Immature natural killer cell (primary cell): Measurements from ENCODE around the gene TRAPPC1. TPM values are rescaled to one million over a fixed set of nuclear protein-coding genes. Genes with fewer than 3 reads are reported as not detected.

ENCODE experiments used
- DNase-seq, 3 donors: peaks; one replicate each; pipeline ENCODE4 v3.0.0; 2022; ENCODE audit warnings: mixed read lengths in 1 of 3
- H3K27ac Mint-ChIP-seq, 6 donors: one replicate each; pipeline ENCODE4 v1.8.0; 2020; ENCODE audit warnings: mixed read lengths in 6 of 6, mild to moderate bottlenecking in 5 of 6, inconsistent platforms in 4 of 6, moderate library complexity in 3 of 6
- H3K27me3 Mint-ChIP-seq, 3 donors: one replicate each; pipeline ENCODE4 v1.8.0; 2020 to 2021; ENCODE audit warnings: low read depth in 3 of 3, mild to moderate bottlenecking in 3 of 3, mixed read lengths in 3 of 3, moderate library complexity in 3 of 3, inconsistent platforms in 1 of 3
- H3K36me3 Mint-ChIP-seq, 3 donors: one replicate each; pipeline ENCODE4 v1.8.0; 2020; ENCODE audit warnings: mixed read lengths in 3 of 3, inconsistent platforms in 2 of 3, mild to moderate bottlenecking in 2 of 3
- H3K4me1 Mint-ChIP-seq, 2 donors: one replicate each; pipeline ENCODE4 v1.8.0; 2020; ENCODE audit warnings: inconsistent platforms in 2 of 2, mild to moderate bottlenecking in 2 of 2, mixed read lengths in 2 of 2, moderate library complexity in 1 of 2
- H3K4me3 Mint-ChIP-seq, 5 donors: one replicate each; pipeline ENCODE4 v1.8.0; 2020; ENCODE audit warnings: mild to moderate bottlenecking in 5 of 5, mixed read lengths in 5 of 5, inconsistent platforms in 3 of 5, moderate library complexity in 3 of 5
- H3K9me3 Mint-ChIP-seq, 6 donors: one replicate each; pipeline ENCODE4 v1.8.0; 2020; ENCODE audit warnings: mild to moderate bottlenecking in 6 of 6, mixed read lengths in 6 of 6, inconsistent platforms in 4 of 6, moderate library complexity in 3 of 6
- polyA plus RNA-seq, 3 donors: library from polyadenylated mRNA; unstranded; fragments of 300-500 nt; fragmentation: Illumina TruSeq; gene quantifications; one replicate each; pipeline ENCODE4 v1.2.3, GENCODE V29; 2021

Gene TRAPPC1
- polyA plus RNA-seq, 3 donors from 2014 or later, result 233 to 379 (median 288) TPM

DNA sequence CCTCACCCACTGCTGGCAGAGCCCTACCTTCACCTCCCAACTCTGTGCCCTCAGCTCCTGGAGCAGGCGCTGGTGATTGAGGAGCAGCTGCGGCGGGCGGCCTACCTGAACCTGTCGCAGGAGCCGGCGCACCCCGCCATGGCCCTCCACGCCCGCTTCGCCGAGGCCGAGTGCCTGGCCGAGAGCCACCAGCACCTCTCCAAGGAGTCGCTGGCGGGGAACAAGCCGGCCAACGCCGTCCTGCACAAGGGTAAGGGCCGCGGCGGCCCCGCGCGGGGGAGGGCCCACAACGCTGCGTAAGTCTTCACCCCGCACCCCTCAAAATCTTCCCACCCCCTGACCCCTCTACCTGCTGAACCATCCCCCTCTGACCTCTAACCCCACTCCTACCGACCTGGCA is 22.7 kb downstream of the TRAPPC1 start:
- Mint-ChIP-seq H3K4me1 (peaks cover 6 to 10% of the 10 kb centered on the region in 2 donors), H3K36me3 (peaks cover 19 to 49% (median 34%) of the 10 kb centered on the region in 3 donors)

DNA sequence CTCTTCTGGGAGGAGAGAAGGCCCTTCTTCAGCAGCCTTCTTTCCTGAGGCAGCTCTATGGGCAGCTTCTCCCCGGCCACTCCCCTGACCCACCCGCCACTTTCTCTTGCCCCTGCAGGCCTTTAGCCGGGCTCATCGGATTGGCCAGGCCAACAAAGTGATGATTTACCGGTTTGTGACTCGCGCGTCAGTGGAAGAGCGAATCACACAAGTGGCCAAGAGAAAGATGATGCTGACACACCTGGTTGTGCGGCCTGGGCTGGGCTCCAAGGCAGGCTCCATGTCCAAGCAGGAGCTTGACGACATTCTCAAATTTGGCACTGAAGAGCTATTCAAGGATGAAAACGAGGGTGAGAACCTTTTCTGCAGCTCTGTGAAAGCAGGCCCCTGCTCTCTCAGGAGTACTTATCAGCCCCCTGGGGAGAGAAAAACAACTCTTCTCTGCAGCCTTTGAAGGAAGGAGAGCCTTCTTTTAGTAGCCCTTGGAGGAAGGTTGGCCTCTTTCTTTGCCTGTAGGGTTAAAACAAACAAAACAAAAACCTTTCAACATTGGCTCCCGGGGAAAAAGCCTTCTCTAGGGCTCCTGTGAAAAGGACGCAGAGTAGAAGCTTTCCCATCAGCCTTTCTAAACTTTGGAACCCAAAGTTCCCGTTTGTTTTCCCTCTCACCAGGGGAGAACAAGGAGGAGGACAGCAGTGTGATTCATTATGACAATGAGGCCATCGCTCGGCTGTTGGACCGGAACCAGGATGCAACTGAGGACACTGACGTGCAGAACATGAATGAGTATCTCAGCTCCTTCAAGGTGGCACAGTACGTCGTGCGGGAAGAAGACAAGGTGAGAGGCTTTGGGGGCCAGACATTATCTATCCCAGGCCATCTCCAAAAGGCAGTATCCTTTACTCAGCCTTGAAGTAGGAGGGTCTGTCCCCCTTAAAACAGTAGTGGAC is 28.3 kb downstream of the TRAPPC1 start:
- peak overlapping the region in 1 of 6 donors; percentile 31 for H3K27ac Mint-ChIP-seq
- H3K4me3 Mint-ChIP-seq, result no peak overlapping the region
- peaks cover 37 to 80% (median 41%) of the 10 kb centered on the region in 3 donors for H3K36me3 Mint-ChIP-seq
- peaks cover 0 to 2% (median 2%) of the 10 kb centered on the region in 3 donors for H3K27me3 Mint-ChIP-seq
- peaks cover 0 to 2% (median 0%) of the 10 kb centered on the region in 6 donors for H3K9me3 Mint-ChIP-seq
- DNase-seq, result no peak
- H3K4me1 Mint-ChIP-seq, result no peaks in the 10 kb centered on the region

More for the DNA sequence above, 22.7 kb downstream of the TRAPPC1 start:
- Mint-ChIP-seq H3K9me3 (no peaks in the 10 kb centered on the region), H3K4me3 (no peak overlapping the region), H3K27me3 (peaks cover 0 to 2% (median 0%) of the 10 kb centered on the region in 3 donors), H3K27ac (no peak overlapping the region)
- DNase-seq, result no peak

DNA sequence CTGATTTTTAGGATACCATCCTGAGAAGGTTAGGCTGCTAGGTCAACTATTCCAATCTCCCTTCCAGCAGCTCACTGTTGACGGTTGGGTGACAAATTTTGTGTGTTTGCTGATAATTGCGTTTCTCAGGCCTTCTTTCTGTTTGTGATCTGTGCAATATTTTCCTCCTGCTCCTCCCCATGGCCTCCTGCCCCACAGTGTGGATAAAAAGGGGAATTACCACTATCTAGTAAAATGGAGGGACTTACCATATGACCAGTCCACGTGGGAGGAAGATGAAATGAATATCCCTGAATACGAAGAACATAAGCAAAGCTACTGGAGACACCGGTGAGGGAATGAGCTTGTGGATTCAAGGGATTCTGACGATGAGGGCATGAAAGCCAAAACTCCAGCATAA is 34.0 kb downstream of the TRAPPC1 start:
- H3K4me3 Mint-ChIP-seq, result no peak overlapping the region
- H3K36me3 Mint-ChIP-seq, result peaks cover 40 to 77% (median 48%) of the 10 kb centered on the region in 3 donors
- DNase-seq, result peak; percentile 27 to 36 (median 28)
- no peaks in the 10 kb centered on the region for H3K27me3 Mint-ChIP-seq
- no peaks in the 10 kb centered on the region for H3K9me3 Mint-ChIP-seq
- H3K27ac Mint-ChIP-seq, result peak overlapping the region in 5 of 6 donors; percentile 22 to 68 (median 40)
- peaks cover 5 to 6% of the 10 kb centered on the region in 2 donors for H3K4me1 Mint-ChIP-seq

DNA sequence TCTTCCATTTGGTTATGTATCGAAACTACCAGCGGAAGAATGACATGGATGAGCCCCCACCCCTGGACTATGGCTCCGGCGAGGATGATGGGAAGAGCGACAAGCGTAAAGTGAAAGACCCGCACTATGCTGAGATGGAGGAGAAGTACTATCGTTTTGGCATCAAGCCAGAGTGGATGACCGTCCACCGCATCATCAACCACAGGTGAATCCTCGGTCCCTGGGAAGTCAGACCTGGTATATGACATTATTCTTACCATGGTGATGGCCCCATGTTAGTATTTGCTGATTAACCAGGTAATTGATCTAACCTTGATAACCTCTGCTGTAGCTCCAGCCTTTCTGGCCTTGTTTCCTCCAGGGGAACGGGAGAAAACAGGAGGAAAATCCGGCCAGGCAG is 34.7 kb downstream of the TRAPPC1 start:
- H3K4me1 Mint-ChIP-seq, result peaks cover 5 to 6% of the 10 kb centered on the region in 2 donors
- no peak overlapping the region for H3K4me3 Mint-ChIP-seq
- DNase-seq, result no peak
- no peaks in the 10 kb centered on the region for H3K27me3 Mint-ChIP-seq
- H3K27ac Mint-ChIP-seq, result peak overlapping the region in 1 of 6 donors; percentile 68
- no peaks in the 10 kb centered on the region for H3K9me3 Mint-ChIP-seq
- H3K36me3 Mint-ChIP-seq, result peaks cover 40 to 74% (median 44%) of the 10 kb centered on the region in 3 donors

DNA sequence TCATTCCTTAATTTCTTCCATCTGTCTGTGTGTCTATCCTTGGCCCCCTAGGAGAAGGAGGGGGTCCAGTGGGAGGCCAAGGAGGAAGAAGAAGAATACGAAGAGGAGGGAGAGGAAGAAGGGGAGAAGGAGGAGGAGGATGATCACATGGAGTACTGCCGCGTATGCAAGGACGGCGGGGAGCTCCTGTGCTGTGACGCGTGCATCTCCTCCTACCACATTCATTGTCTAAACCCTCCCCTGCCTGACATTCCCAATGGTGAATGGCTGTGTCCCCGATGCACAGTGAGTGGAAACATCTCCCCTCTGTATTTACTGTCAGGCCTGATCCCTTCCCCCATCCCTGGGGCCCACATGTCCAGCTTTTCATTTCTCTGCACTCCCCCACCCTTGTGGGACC is 36.9 kb downstream of the TRAPPC1 start:
- Mint-ChIP-seq H3K4me3 (no peak overlapping the region), H3K27ac (peak overlapping the region in 1 of 6 donors; percentile 29), H3K27me3 (no peaks in the 10 kb centered on the region), H3K9me3 (no peaks in the 10 kb centered on the region), H3K4me1 (peaks cover 6 to 8% of the 10 kb centered on the region in 2 donors), H3K36me3 (peaks cover 34 to 65% (median 35%) of the 10 kb centered on the region in 3 donors)
- no peak for DNase-seq

DNA sequence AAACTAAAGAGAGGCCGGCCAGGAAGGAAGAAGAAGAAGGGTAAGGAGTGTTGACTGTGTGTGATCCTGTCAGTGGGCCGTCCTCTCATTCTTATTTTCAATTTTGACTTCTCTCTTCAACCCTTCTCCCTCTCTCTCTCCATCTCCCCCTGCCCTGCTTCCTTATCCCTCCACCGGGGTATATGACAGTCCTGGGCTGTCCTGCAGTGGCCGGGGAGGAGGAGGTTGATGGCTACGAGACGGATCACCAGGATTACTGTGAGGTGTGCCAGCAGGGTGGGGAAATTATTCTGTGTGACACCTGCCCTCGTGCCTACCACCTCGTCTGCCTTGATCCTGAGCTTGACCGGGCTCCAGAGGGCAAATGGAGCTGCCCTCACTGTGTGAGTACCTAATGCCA is 37.5 kb downstream of the TRAPPC1 start:
- no peak for DNase-seq
- H3K9me3 Mint-ChIP-seq, result no peaks in the 10 kb centered on the region
- peaks cover 6 to 10% of the 10 kb centered on the region in 2 donors for H3K4me1 Mint-ChIP-seq
- no peak overlapping the region for H3K27ac Mint-ChIP-seq
- peaks cover 0 to 2% (median 0%) of the 10 kb centered on the region in 3 donors for H3K27me3 Mint-ChIP-seq
- H3K36me3 Mint-ChIP-seq, result peaks cover 29 to 58% (median 31%) of the 10 kb centered on the region in 3 donors
- H3K4me3 Mint-ChIP-seq, result no peak overlapping the region

DNA sequence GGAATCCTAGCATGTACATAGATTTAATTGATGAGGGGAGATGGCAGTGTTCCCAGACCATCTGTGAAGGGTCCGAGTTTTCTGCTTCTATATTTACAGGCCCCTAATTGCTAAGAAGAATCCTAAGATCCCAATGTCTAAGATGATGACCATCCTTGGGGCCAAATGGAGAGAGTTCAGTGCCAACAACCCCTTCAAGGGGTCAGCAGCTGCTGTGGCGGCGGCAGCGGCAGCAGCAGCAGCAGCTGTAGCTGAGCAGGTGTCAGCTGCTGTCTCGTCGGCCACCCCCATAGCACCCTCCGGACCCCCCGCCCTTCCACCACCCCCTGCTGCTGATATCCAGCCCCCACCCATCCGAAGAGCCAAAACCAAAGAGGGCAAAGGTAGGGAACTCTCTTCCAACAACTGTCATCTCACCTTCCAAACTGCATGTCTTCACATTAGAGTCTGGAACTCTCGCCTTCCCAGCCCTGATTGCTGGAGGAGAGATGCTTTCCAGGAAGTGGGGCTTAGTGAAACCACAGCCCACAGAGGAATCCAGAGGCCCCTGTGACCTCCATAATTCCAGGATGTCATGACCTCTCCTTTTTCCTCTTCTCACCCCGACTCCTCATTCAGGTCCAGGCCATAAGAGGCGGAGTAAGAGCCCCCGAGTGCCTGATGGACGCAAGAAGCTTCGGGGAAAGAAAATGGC is 38.4 kb downstream of the TRAPPC1 start:
- H3K4me1 Mint-ChIP-seq, result peaks cover 6 to 11% of the 10 kb centered on the region in 2 donors
- DNase-seq, result no peak
- H3K27ac Mint-ChIP-seq, result no peak overlapping the region
- no peaks in the 10 kb centered on the region for H3K9me3 Mint-ChIP-seq
- H3K27me3 Mint-ChIP-seq, result peaks cover 0 to 2% (median 0%) of the 10 kb centered on the region in 3 donors
- peaks cover 26 to 51% (median 27%) of the 10 kb centered on the region in 3 donors for H3K36me3 Mint-ChIP-seq
- no peak overlapping the region for H3K4me3 Mint-ChIP-seq

DNA sequence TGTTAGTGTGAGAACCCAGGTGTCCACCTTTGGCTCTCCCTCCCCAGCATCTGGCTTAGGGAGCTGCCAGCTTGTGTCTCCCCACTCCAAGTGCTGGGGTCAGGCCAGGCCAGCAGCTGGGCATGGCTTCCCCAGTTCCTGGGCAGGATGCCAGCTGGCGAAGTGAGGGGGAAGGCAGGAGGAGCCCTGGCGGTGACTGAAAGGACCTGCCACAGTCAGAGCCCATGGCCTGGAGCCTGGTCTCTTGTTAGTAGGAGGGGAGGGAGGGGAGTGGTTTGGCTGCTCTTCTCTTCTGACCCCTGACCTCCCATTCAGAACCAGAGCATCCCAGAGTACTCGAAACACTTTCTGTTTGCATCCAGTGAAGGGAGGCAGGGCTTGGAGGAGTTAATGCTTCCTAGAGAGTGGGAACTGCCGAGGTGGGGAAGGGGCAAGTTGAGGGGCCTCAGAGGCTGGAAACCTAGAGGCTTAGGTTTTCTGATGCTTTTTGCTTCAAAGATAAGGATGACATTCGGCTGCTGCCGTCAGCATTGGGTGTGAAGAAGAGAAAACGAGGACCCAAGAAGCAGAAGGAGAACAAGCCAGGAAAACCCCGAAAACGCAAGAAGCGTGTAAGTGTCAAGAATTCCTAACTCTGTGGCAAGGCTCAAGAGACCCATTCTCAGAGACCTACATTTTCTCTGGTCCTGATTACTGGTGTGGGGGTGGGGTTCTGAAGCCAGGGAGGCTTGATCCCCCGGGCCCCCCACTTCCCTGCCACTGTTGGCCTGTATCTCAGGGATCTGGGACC is 42.4 kb downstream of the TRAPPC1 start:
- Mint-ChIP-seq H3K4me1 (peaks cover 0 to 7% of the 10 kb centered on the region in 2 donors), H3K4me3 (no peak overlapping the region), H3K27me3 (peaks cover 2 to 15% (median 4%) of the 10 kb centered on the region in 3 donors), H3K27ac (peak overlapping the region in 4 of 6 donors; percentile 21 to 78 (median 32)), H3K9me3 (peaks cover 0 to 2% (median 0%) of the 10 kb centered on the region in 6 donors), H3K36me3 (peaks cover under 1 to 22% (median 4%) of the 10 kb centered on the region in 3 donors)
- no peak for DNase-seq

DNA sequence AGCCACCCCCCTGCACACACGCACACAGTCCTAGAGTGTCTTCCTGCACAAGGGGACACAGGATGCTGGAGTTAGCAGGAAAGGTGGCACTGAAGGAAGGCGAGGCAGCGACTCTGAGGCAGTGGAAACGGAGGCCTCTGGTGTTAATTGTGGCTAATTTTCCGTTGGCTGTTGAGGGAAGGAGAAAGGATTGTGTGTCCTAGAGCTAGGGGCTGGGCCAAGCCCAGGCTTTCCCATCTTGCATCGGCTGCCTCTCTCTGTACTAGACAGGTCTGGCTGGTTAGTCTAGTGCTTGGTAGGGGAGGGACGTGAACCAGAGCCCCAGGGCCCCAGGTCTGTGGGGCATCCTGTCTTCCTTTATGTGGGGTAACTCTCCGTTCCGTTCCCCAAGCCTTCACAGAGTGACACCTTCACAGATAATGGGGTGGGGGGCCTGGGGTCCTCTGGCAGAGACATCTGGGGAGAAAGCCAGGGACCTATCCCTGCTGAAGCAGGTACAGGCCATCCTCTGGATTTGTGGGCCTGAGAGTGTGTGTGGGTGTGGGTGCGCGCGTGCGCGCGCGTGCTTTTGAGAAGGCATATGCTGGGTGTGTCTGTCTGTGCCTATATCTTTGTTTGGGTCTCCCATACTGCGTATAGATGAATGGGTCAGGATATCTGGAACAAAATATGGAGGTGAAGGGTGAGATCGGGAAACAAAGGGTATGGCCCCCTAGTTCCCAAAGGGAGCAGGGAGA is 43.4 kb downstream of the TRAPPC1 start, which contains the start of gene CHD3:
Gene CHD3 (plus strand): TSS at position 606 of the 737 bp plus-strand sequence. CDS start 212 bp downstream, outside the sequence.
- Mint-ChIP-seq H3K27ac (peak within 1 kb of the TSS in 4 of 6 donors; percentile 21 to 78 (median 32)), H3K4me1 (peaks cover 7 to 12% of the 10 kb centered on the region in 2 donors), H3K27me3 (peaks cover 5 to 19% (median 9%) of the 10 kb centered on the region in 3 donors), H3K36me3 (peaks cover 0 to 13% (median 4%) of the 10 kb centered on the region in 3 donors), H3K4me3 (no peak within 1 kb of the TSS), H3K9me3 (peaks cover 0 to 2% (median 0%) of the 10 kb centered on the region in 6 donors)
- no peak for DNase-seq

DNA sequence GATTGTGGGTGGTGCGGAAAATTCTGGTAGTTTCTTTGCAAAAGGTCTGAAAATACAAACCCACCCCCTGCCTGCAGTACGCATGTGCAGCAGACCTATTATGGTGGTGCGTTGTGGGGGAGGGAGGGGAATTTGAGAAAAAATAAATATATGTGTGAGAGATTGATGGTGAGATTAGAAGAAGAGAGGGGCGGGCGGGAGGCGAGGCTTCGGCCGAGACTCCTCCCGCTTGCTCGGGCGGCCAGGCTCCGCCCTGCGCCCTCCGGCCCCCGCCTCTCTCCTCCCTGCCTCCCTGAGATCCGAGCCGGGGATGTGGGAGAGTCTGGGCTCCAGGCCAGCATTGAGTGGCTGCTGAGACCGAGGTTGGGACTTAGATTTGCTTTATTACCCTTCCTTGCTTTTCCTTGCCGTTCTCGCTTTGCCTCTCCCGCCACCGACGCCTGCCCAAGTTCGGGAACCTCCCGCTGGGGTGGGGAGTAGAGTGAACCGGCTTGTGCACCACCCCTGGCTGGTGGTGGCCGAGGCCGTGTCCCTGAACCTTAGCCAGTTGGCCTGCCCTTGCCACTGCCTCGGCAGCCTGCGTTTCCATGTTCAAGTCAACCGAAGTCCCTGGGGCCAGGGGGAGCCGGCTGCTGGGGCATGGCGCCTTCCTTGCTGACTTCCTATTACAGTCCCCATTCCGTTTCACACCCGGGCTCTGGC is 44.1 kb downstream of the TRAPPC1 start:
- H3K27me3 Mint-ChIP-seq, result peaks cover 5 to 19% (median 9%) of the 10 kb centered on the region in 3 donors
- DNase-seq, result peak; percentile 82 to 89 (median 86)
- no peak overlapping the region for H3K4me3 Mint-ChIP-seq
- H3K27ac Mint-ChIP-seq, result no peak overlapping the region
- peaks cover 7 to 12% of the 10 kb centered on the region in 2 donors for H3K4me1 Mint-ChIP-seq
- peaks cover 0 to 2% (median 0%) of the 10 kb centered on the region in 6 donors for H3K9me3 Mint-ChIP-seq
- H3K36me3 Mint-ChIP-seq, result peaks cover 0 to 13% (median 4%) of the 10 kb centered on the region in 3 donors

DNA sequence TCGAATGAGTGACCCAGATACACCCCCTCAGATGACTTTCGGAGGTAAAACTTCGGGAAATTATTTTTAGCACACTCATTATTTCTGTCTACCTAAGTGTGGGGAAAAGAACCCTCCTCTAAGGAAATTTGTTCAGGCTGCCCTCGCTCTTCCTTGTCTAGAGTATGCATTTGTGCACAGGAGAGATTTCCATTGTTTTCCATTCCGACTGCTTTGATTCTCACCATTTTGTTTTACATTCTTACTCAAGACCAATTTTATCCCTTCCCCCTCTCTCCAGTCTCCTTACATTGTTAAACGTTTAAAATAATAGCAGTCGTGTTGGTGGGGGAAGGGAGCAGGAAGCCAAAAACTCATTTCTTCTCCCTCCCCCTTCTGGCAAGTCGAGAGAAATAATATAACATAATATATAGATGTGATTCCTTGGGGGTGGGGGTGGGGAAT is 44.7 kb downstream of the TRAPPC1 start:
- H3K36me3 Mint-ChIP-seq, result peaks cover 0 to 11% (median 3%) of the 10 kb centered on the region in 3 donors
- peaks cover 5 to 19% (median 9%) of the 10 kb centered on the region in 3 donors for H3K27me3 Mint-ChIP-seq
- no peak for DNase-seq
- H3K9me3 Mint-ChIP-seq, result peaks cover 0 to 2% (median 0%) of the 10 kb centered on the region in 6 donors
- no peak overlapping the region for H3K27ac Mint-ChIP-seq
- H3K4me3 Mint-ChIP-seq, result no peak overlapping the region
- peaks cover 7 to 12% of the 10 kb centered on the region in 2 donors for H3K4me1 Mint-ChIP-seq
